Gastroesophageal sphincter (tissue), 3 donors: ENCODE data around the gene WDR64.

ENCODE experiments used
- CTCF ChIP-seq, 4 experiments: fragments of 200-600 bp in 2 of 4; fragments of 450-650 bp in 2 of 4; sonication (generic) in 1 of 4; IDR thresholded peaks; one replicate each; pipeline ENCODE4 v1.5.1; 2017 to 2019; ENCODE audit warnings: antibody characterized with exemption in 4 of 4, mild to moderate bottlenecking in 2 of 4, moderate library complexity in 2 of 4
- EP300 ChIP-seq: sonication (generic); formaldehyde crosslinking; IDR thresholded peaks from one replicate; pipeline ENCODE4 v1.6.1; 2017; ENCODE audit warnings: antibody characterized with exemption, mild to moderate bottlenecking
- POLR2A ChIP-seq, 2 donors: fragments of 450-650 bp; IDR thresholded peaks; one replicate each; pipeline ENCODE4 v1.6.1; 2017; ENCODE audit warnings: antibody characterized with exemption in 2 of 2, mild to moderate bottlenecking in 2 of 2, moderate library complexity in 1 of 2
- POLR2AphosphoS5 ChIP-seq: sonication (generic); formaldehyde crosslinking; IDR thresholded peaks from one replicate; pipeline ENCODE4 v1.6.1; 2017; ENCODE audit warnings: antibody characterized with exemption

- TF ChIP-seq CTCF (IDR thresholded peaks at IDR 0.05) (no peak), EP300 (no peak), POLR2A (IDR thresholded peaks at IDR 0.05) (no peak), POLR2AphosphoS5 (no peak)
Observed at GRCh38 chr1:241778117-241778516, 126.0 kb downstream of the WDR64 start.
